Smooth muscle cell (in vitro differentiated cells): Measurements from ENCODE around the gene PHEX. TPM values are rescaled to one million over a fixed set of nuclear protein-coding genes. Genes with fewer than 3 reads are reported as not detected.
"Not testable (repeated sequence)": the region's sequence is repeated elsewhere in the genome, so short reads cannot be mapped to it uniquely, and the experiment has no call there.

Experiments used
- DNase-seq: peaks from one replicate; lab custom pipeline; 2025; ENCODE audit not compliant: unreplicated experiment; lab: John Stamatoyannopoulos, UW
- H2AFZ ChIP-seq: fragments of 200-600 bp; sonication (generic); 2 replicates; pipeline ENCODE4 v1.6.0; 2016; ENCODE audit warnings: antibody characterized with exemption, low read depth, mild to moderate bottlenecking
- H3F3A ChIP-seq: fragments of 200-600 bp; sonication (generic); 2 replicates; pipeline ENCODE4 v1.6.0; 2017; ENCODE audit warnings: antibody characterized with exemption, low read depth
- H3K27ac ChIP-seq: fragments of 200-600 bp; sonication (generic); 2 replicates; pipeline ENCODE4 v1.5.1; 2016; ENCODE audit warnings: low read depth, mild to moderate bottlenecking
- H3K27me3 ChIP-seq: fragments of 200-600 bp; sonication (generic); 2 replicates; pipeline ENCODE4 v1.6.1; 2016; ENCODE audit warnings: low read depth, mild to moderate bottlenecking
- H3K36me3 ChIP-seq: fragments of 200-600 bp; sonication (generic); 2 replicates; pipeline ENCODE4 v1.5.1; 2016; ENCODE audit warnings: low read depth
- H3K4me1 ChIP-seq: fragments of 200-600 bp; sonication (generic); 2 replicates; pipeline ENCODE4 v1.5.1; 2016; ENCODE audit warnings: low read depth
- H3K4me2 ChIP-seq: fragments of 200-600 bp; sonication (generic); 2 replicates; pipeline ENCODE4 v1.6.0; 2016; ENCODE audit warnings: mild to moderate bottlenecking
- H3K4me3 ChIP-seq: fragments of 200-600 bp; sonication (generic); 2 replicates; pipeline ENCODE4 v1.5.1; 2016; ENCODE audit warnings: mild to moderate bottlenecking
- H3K79me2 ChIP-seq: fragments of 200-600 bp; sonication (generic); 2 replicates; pipeline ENCODE4 v1.6.0; 2016; ENCODE audit warnings: low read depth, mild to moderate bottlenecking
- H3K9ac ChIP-seq: fragments of 200-600 bp; sonication (generic); 2 replicates; pipeline ENCODE4 v1.6.0; 2016; ENCODE audit warnings: low read depth
- H3K9me3 ChIP-seq: fragments of 200-600 bp; sonication (generic); replicated peaks from 2 replicates; pipeline ENCODE4 v1.5.1; 2016; ENCODE audit warnings: low read depth
- H4K20me1 ChIP-seq: fragments of 200-600 bp; sonication (generic); 2 replicates; pipeline ENCODE4 v1.6.0; 2016; ENCODE audit warnings: low read depth
- CTCF ChIP-seq: fragments of 200-600 bp; sonication (generic); IDR thresholded peaks from 2 replicates; pipeline ENCODE4 v1.5.1; 2017; ENCODE audit warnings: borderline replicate concordance, mild to moderate bottlenecking, antibody characterized with exemption; ENCODE audit not compliant: insufficient read depth, poor library complexity, severe bottlenecking
- whole genome bisulfite sequencing: methylation state at CpG from one replicate; pipeline ENCODE4 v1.1.7; 2016; ENCODE audit warnings: low lambda C conversion rate; 5-methylcytosine and 5-hydroxymethylcytosine counted together
- polyA plus RNA-seq: library from polyadenylated mRNA; unstranded; fragments of >200 nt; fragmentation: Nextera tagmentation; extraction: Ambion mirVana; gene quantifications from 2 replicates; pipeline ENCODE4 v1.2.1, GENCODE V29; 2016
- total RNA-seq: library from RNA; depleted of rRNA; stranded (reverse); fragments of >200 nt; gene quantifications from 2 replicates; pipeline ENCODE4 v1.2.3, GENCODE V29; 2014

Gene PHEX
- total and polyA plus RNA-seq, 2 experiments from 2014 or later, result not detected

DNA sequence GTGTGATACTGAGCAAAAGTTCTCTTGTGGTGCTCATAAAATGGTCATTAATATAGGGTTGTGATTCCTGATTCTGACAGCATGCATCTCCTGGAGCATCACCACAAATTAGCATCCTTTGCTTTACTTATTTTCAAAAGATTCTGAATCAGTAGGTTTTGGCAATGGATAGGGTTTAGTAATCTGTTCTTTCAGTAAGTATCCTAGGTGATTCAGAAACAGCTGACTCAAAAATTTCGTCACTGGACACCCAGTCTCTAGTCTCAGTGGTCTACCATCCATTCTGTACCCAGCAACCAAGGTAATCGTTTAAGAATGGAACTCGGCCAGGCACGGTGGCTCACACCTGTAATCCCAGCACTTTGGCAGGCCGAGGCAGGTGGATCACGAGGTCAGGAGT, 244.7 kb downstream of the PHEX start:
- Histone ChIP-seq H3K9me3 (no peaks in the 10 kb centered on the region), H3K4me1 (no peaks in the 10 kb centered on the region), H3K79me2 (no peaks in the 10 kb centered on the region), H3K36me3 (no peaks in the 10 kb centered on the region), H3K27me3 (no peaks in the 10 kb centered on the region), H3K4me2 (no peak overlapping the region), H3K4me3 (no peak overlapping the region), H3K9ac (no peak overlapping the region), H3K27ac (no peak overlapping the region), H4K20me1 (no peaks in the 10 kb centered on the region), H2AFZ (no peak overlapping the region), H3F3A (no peaks in the 10 kb centered on the region)
- WGBS, result 73% methylated on average over 6 of the region's 6 CpGs
- DNase-seq, result no peak
- TF ChIP-seq CTCF, result no peak

- Histone ChIP-seq H3F3A (no peaks in the 10 kb centered on the region), H3K36me3 (no peaks in the 10 kb centered on the region), H2AFZ (no peak overlapping the region), H3K4me1 (no peaks in the 10 kb centered on the region), H4K20me1 (no peaks in the 10 kb centered on the region), H3K27ac (no peak overlapping the region), H3K9me3 (no peaks in the 10 kb centered on the region), H3K27me3 (no peaks in the 10 kb centered on the region), H3K4me3 (no peak overlapping the region), H3K4me2 (no peak overlapping the region), H3K9ac (no peak overlapping the region), H3K79me2 (no peaks in the 10 kb centered on the region)
- no peak for TF ChIP-seq CTCF
- WGBS, result 62% methylated on average over 3 of the region's 3 CpGs
- DNase-seq, result no peak
Observed at GRCh38 chrX:22278375-22278774, 246.2 kb downstream of the PHEX start.

DNA sequence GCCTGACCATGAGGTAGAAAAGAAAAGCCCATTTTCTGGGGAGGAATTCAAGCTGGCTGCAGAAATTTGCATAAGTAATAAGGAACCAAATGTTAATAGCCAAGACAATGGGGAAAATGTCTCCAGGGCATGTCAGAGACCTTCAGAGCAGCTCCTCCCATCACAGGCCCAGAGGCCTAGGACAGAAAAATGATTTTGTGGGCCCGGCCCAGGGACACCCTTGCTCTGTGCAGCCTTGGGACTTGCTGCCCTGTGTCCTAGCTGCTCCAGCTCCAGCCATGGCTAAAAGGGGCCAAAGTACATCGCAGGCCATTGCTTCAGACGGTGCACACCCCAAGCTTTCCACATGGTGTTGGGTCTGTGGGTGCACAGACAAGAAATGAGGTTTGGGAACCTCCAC, 257.1 kb downstream of the PHEX start:
- H3K36me3 ChIP-seq, DNase-seq, H3K9me3 ChIP-seq, H3K4me1 ChIP-seq, H3F3A ChIP-seq, H3K4me2 ChIP-seq, H3K4me3 ChIP-seq, H3K27me3 ChIP-seq, H3K27ac ChIP-seq, H3K79me2 ChIP-seq, H2AFZ ChIP-seq, H4K20me1 ChIP-seq, H3K9ac ChIP-seq: not testable (repeated sequence)
- 71% methylated on average over 3 of the region's 3 CpGs for WGBS

GRCh38 chrX:22296871-22297270, 264.7 kb downstream of the PHEX start:
- Histone ChIP-seq H3K9me3 (no peaks in the 10 kb centered on the region), H3K4me3 (no peak overlapping the region), H3K27me3 (no peaks in the 10 kb centered on the region), H3K27ac (no peak overlapping the region), H4K20me1 (no peaks in the 10 kb centered on the region), H3K79me2 (no peaks in the 10 kb centered on the region), H3K36me3 (no peaks in the 10 kb centered on the region), H3K9ac (no peak overlapping the region), H3K4me2 (no peak overlapping the region), H3K4me1 (no peaks in the 10 kb centered on the region), H2AFZ (no peak overlapping the region), H3F3A (no peaks in the 10 kb centered on the region)
- WGBS, result 78% methylated on average over 2 of the region's 2 CpGs
- no peak for DNase-seq
- TF ChIP-seq CTCF, result no peak
